Measurements from ENCODE around the gene MRPL14. TPM values are rescaled to one million over a fixed set of nuclear protein-coding genes. Genes with fewer than 3 reads are reported as not detected.

Gene MRPL14
- total and polyA plus RNA-seq, 4 donors = 70.8 to 219 (median 101) TPM

DNA sequence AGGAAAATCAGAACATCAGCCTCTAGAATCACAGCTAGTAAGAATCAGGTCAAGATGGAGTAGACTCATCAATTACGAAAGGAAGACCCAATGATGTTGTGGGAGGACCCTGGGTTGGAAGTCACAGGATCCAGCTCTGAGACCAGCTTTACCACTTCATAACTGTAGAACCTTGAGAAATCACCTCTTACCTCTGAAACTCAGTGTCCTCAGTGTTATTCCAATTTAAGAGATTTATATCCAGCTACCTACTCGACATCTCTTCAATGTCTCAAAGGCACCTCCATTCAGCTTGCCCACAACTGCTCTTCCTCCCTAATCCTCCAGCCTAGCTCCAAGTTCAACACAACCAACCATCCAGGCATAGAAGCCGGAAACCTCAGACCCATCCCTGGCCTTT, 16.3 kb downstream of the MRPL14 start:
- no peak for DNase-seq
- Histone ChIP-seq H3K4me3 (no peak overlapping the region), H3K27ac (ENCODE audit: low read depth in 1 of 2, low read length in 1 of 2) (no peak overlapping the region), H3K4me1 (ENCODE audit: control insufficient read depth in 5 of 5, insufficient read depth in 5 of 5, low read length in 5 of 5) (peaks cover 0 to 13% (median 5%) of the 10 kb centered on the region in 5 donors), H3K27me3 (ENCODE audit: control insufficient read depth in 3 of 3, insufficient read depth in 3 of 3, low read length in 2 of 3) (no peaks in the 10 kb centered on the region), H3K9me3 (ENCODE audit: control insufficient read depth in 4 of 4, insufficient read depth in 3 of 4, low read length in 3 of 4) (peaks cover 0 to 2% (median 0%) of the 10 kb centered on the region in 4 donors), H3K36me3 (ENCODE audit: control insufficient read depth in 4 of 4, insufficient read depth in 4 of 4, low read length in 4 of 4) (peaks cover 17 to 41% (median 20%) of the 10 kb centered on the region in 4 donors), H3K9ac (ENCODE audit: insufficient read depth in 1 of 2, low read length in 2 of 2) (no peak overlapping the region)
- TF ChIP-seq, protein P1, sequence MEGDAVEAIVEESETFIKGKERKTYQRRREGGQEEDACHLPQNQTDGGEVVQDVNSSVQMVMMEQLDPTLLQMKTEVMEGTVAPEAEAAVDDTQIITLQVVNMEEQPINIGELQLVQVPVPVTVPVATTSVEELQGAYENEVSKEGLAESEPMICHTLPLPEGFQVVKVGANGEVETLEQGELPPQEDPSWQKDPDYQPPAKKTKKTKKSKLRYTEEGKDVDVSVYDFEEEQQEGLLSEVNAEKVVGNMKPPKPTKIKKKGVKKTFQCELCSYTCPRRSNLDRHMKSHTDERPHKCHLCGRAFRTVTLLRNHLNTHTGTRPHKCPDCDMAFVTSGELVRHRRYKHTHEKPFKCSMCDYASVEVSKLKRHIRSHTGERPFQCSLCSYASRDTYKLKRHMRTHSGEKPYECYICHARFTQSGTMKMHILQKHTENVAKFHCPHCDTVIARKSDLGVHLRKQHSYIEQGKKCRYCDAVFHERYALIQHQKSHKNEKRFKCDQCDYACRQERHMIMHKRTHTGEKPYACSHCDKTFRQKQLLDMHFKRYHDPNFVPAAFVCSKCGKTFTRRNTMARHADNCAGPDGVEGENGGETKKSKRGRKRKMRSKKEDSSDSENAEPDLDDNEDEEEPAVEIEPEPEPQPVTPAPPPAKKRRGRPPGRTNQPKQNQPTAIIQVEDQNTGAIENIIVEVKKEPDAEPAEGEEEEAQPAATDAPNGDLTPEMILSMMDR (IDR thresholded peaks at IDR 0.05; ENCODE audit: control extremely low read depth, extremely low read depth) = no peak
- WGBS, 2 donors = 93 to 95% methylated on average over 3 of the region's 3 CpGs
- no peak for ATAC-seq (ENCODE audit: insufficient read depth, low FRiP score)

DNA sequence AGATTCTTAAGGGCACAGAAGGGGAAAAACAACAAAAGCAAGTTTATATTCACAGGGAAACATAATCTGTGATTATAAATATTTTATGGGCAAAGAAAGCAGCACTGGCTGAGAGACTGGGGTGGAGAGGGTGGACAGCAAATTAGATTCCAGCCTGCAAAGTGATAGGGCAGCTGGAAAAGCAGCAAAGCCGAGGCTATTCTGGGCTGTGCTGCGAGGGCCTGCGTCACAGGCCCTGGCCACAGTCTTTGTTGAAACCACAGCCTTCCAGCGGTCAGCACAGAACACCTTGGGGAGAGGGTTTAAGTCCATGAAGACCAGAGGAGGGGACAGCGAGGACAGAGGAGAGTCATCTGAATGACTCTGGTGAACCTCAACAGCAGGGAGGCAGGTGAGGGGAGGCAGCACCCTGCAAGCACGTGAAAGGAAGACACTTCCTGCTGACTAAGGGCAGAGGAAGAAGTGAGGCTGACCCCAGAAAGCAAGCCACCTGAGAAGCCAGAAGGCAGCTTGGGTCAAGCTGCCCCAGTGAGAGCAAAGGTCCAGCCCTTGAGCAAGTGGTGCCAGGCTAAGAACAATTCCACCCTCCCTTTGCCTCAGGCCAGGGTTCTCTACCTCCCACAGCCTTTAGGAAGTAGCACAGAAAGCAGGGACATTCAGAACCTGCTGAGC, 17.1 kb downstream of the MRPL14 start:
- TF ChIP-seq, protein P1 (IDR thresholded peaks at IDR 0.05; ENCODE audit: control extremely low read depth, extremely low read depth) = no peak
- ATAC-seq (ENCODE audit: insufficient read depth, low FRiP score) (no peak), DNase-seq (no peak)
- Histone ChIP-seq H3K9me3 (ENCODE audit: control insufficient read depth in 4 of 4, insufficient read depth in 3 of 4, low read length in 3 of 4) (peaks cover 0 to 2% (median 0%) of the 10 kb centered on the region in 4 donors), H3K27ac (ENCODE audit: low read depth in 1 of 2, low read length in 1 of 2) (peak overlapping the region; percentile 12 to 26), H3K4me3 (no peak overlapping the region), H3K27me3 (ENCODE audit: control insufficient read depth in 3 of 3, insufficient read depth in 3 of 3, low read length in 2 of 3) (no peaks in the 10 kb centered on the region), H3K9ac (ENCODE audit: insufficient read depth in 1 of 2, low read length in 2 of 2) (no peak overlapping the region), H3K4me1 (ENCODE audit: control insufficient read depth in 5 of 5, insufficient read depth in 5 of 5, low read length in 5 of 5) (peaks cover 0 to 14% (median 9%) of the 10 kb centered on the region in 5 donors), H3K36me3 (ENCODE audit: control insufficient read depth in 4 of 4, insufficient read depth in 4 of 4, low read length in 4 of 4) (peaks cover 14 to 36% (median 18%) of the 10 kb centered on the region in 4 donors)
- 79 to 86% methylated on average over 6 of the region's 6 CpGs for WGBS, 2 donors

DNA sequence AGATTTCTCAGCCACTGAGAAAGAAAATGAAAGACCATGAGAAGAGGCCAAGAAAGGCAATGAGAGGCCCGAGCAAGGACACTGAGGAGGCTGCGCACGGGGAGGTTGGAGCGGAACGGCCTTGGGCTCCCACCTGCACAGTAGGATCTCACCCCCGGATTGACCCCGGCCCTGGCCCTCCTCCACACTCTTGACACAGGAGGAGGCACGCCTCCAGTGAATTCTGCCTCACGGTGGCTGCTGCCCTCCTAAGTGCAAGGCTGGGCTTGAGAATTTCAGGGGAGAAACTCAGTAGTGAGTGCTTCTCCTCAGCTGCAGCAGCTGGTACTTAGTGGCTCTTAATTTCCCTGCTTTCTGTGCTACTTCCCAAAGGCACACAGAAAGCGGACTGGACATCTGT, 18.0 kb downstream of the MRPL14 start:
- peaks cover 0 to 18% (median 9%) of the 10 kb centered on the region in 5 donors for H3K4me1 ChIP-seq (ENCODE audit: control insufficient read depth in 5 of 5, insufficient read depth in 5 of 5, low read length in 5 of 5)
- no peak overlapping the region for H3K27ac ChIP-seq (ENCODE audit: low read depth in 1 of 2, low read length in 1 of 2)
- TF ChIP-seq, protein P1 (IDR thresholded peaks at IDR 0.05; ENCODE audit: control extremely low read depth, extremely low read depth) = no peak
- peaks cover 14 to 36% (median 21%) of the 10 kb centered on the region in 4 donors for H3K36me3 ChIP-seq (ENCODE audit: control insufficient read depth in 4 of 4, insufficient read depth in 4 of 4, low read length in 4 of 4)
- no peak overlapping the region for H3K4me3 ChIP-seq
- H3K9me3 ChIP-seq (ENCODE audit: control insufficient read depth in 4 of 4, insufficient read depth in 3 of 4, low read length in 3 of 4) = peaks cover 0 to 2% (median 0%) of the 10 kb centered on the region in 4 donors
- 85 to 94% methylated on average over 10 of the region's 10 CpGs for WGBS, 2 donors
- H3K27me3 ChIP-seq (ENCODE audit: control insufficient read depth in 3 of 3, insufficient read depth in 3 of 3, low read length in 2 of 3) = no peaks in the 10 kb centered on the region
- DNase-seq (no peak), ATAC-seq (ENCODE audit: insufficient read depth, low FRiP score) (no peak)
- no peak overlapping the region for H3K9ac ChIP-seq (ENCODE audit: insufficient read depth in 1 of 2, low read length in 2 of 2)

Data from lung (tissue), 12 donors.